Endodermal cell (in vitro differentiated cells): ENCODE measurements around the gene CD300LG. TPM values are rescaled to one million over a fixed set of nuclear protein-coding genes. Genes with fewer than 3 reads are reported as not detected.
"Not testable (repeated sequence)": the region's sequence is repeated elsewhere in the genome, so short reads cannot be mapped to it uniquely, and the experiment has no call there.

Source experiments
- DNase-seq: peaks from one replicate; pipeline ENCODE4 v3.0.0-alpha.2; 2017
- H3K27ac ChIP-seq: 2 replicates; pipeline ENCODE4 v1.5.1; 2013; ENCODE audit warnings: mild to moderate bottlenecking, low read depth, low read length, moderate library complexity
- H3K27me3 ChIP-seq: 2 replicates; pipeline ENCODE4 v1.6.1; 2013; ENCODE audit warnings: mild to moderate bottlenecking, low read length, moderate library complexity; ENCODE audit not compliant: insufficient read depth, control insufficient read depth, poor library complexity, severe bottlenecking
- H3K36me3 ChIP-seq: 2 replicates; pipeline ENCODE4 v1.7.0; 2013; ENCODE audit warnings: mild to moderate bottlenecking, low read length, moderate library complexity; ENCODE audit not compliant: control insufficient read depth, insufficient read depth
- H3K4me1 ChIP-seq: one replicate; pipeline ENCODE4 v1.7.0; 2013; ENCODE audit warnings: low read length; ENCODE audit not compliant: control insufficient read depth, insufficient read depth
- H3K4me3 ChIP-seq: 2 replicates; pipeline ENCODE4 v1.5.1; 2013; ENCODE audit warnings: mild to moderate bottlenecking, low read length, moderate library complexity
- H3K9ac ChIP-seq: 2 replicates; pipeline ENCODE4 v1.6.1; 2013; ENCODE audit warnings: mild to moderate bottlenecking, low read length, moderate library complexity; ENCODE audit not compliant: poor library complexity, severe bottlenecking; ENCODE audit errors: extremely low read depth
- H3K9me3 ChIP-seq: 2 replicates; pipeline ENCODE4 v1.6.1; 2013; ENCODE audit warnings: mild to moderate bottlenecking, low read length, moderate library complexity; ENCODE audit not compliant: control insufficient read depth
- H3K27ac Mint-ChIP-seq: 2 replicates; pipeline ENCODE4 v1.8.0; 2020; ENCODE audit warnings: mixed read lengths
- H3K27me3 Mint-ChIP-seq: 2 replicates; pipeline ENCODE4 v1.8.0; 2021; ENCODE audit warnings: mild to moderate bottlenecking, mixed read lengths; ENCODE audit not compliant: insufficient read depth
- H3K36me3 Mint-ChIP-seq: 2 replicates; pipeline ENCODE4 v1.8.0; 2020; ENCODE audit warnings: low read depth, mixed read lengths
- H3K4me1 Mint-ChIP-seq: 2 replicates; pipeline ENCODE4 v1.8.0; 2020; ENCODE audit warnings: mixed read lengths
- H3K4me3 Mint-ChIP-seq: 2 replicates; pipeline ENCODE4 v1.8.0; 2020; ENCODE audit warnings: mild to moderate bottlenecking, moderate library complexity, mixed read lengths
- H3K9me3 Mint-ChIP-seq: 2 replicates; pipeline ENCODE4 v1.8.0; 2020; ENCODE audit warnings: mild to moderate bottlenecking, mixed read lengths
- WGBS, 2 experiments: methylation state at CpG; one replicate each; pipeline versions ENCODE4 v1.1.5 to v1.1.7; 2013; ENCODE audit warnings: missing lambda C conversion rate in 2 of 2, mixed read lengths in 1 of 2; ENCODE audit not compliant: insufficient coverage in 1 of 2, insufficient read length in 1 of 2; 5-methylcytosine and 5-hydroxymethylcytosine counted together
- total RNA-seq, 2 donors: library from RNA; stranded (reverse); fragmentation: NEBNext Ultra II Directional in 1 of 2; extraction: Animal tissue kit (Norgen Biotek cat#: 25700) in 1 of 2; gene quantifications; 2 replicates in 1 of 2; 3 replicates in 1 of 2; pipeline ENCODE4 v1.2.1, GENCODE V29; 2021
- TF ChIP-seq, protein P1 (sequence below): fragments of 200-600 bp; sonication (generic); conservative IDR thresholded peaks from 2 replicates; pipeline ENCODE4 v1.5.0; 2021; ENCODE audit warnings: antibody characterized with exemption, mild to moderate bottlenecking

Gene CD300LG
- total RNA-seq, 2 donors from 2014 or later, result not detected

DNA sequence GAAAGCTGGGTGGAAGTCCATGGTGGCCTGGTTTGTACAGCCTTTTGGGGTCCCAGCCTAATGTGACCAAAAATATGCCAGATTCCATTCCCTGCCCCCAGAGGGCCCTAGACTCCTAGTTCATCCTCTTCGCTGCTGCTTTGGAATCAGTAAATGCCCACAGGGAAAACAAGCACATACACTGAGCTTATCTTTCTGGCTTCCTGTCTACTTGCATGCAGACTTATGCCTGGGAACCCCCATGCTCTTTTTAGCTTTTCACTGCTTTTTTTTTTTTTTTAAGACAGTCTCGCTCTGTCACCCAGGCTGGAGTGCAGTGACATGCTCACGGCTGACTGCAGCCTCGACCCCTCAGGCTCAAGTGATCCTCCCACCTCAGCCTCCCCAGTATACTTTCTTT is 6.2 kb upstream of the CD300LG start:
- DNase-seq, result no peak
- Mint-ChIP-seq H3K27me3 (peaks cover 11% of the 10 kb centered on the region), H3K36me3 (no peaks in the 10 kb centered on the region), H3K4me1 (no peaks in the 10 kb centered on the region), H3K9me3 (no peaks in the 10 kb centered on the region), H3K4me3 (no peak overlapping the region), H3K27ac (no peak overlapping the region)
- Histone ChIP-seq H3K27me3 (no peaks in the 10 kb centered on the region), H3K36me3 (no peaks in the 10 kb centered on the region), H3K4me3 (no peak overlapping the region), H3K9ac (no peak overlapping the region), H3K4me1 (no peaks in the 10 kb centered on the region), H3K27ac (no peak overlapping the region), H3K9me3 (no peaks in the 10 kb centered on the region)
- 68 to 89% methylated on average over 2 to 4 of the region's 4 CpGs for WGBS, 2 experiments
- TF ChIP-seq, protein P1, sequence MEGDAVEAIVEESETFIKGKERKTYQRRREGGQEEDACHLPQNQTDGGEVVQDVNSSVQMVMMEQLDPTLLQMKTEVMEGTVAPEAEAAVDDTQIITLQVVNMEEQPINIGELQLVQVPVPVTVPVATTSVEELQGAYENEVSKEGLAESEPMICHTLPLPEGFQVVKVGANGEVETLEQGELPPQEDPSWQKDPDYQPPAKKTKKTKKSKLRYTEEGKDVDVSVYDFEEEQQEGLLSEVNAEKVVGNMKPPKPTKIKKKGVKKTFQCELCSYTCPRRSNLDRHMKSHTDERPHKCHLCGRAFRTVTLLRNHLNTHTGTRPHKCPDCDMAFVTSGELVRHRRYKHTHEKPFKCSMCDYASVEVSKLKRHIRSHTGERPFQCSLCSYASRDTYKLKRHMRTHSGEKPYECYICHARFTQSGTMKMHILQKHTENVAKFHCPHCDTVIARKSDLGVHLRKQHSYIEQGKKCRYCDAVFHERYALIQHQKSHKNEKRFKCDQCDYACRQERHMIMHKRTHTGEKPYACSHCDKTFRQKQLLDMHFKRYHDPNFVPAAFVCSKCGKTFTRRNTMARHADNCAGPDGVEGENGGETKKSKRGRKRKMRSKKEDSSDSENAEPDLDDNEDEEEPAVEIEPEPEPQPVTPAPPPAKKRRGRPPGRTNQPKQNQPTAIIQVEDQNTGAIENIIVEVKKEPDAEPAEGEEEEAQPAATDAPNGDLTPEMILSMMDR, result peak; percentile 64

DNA sequence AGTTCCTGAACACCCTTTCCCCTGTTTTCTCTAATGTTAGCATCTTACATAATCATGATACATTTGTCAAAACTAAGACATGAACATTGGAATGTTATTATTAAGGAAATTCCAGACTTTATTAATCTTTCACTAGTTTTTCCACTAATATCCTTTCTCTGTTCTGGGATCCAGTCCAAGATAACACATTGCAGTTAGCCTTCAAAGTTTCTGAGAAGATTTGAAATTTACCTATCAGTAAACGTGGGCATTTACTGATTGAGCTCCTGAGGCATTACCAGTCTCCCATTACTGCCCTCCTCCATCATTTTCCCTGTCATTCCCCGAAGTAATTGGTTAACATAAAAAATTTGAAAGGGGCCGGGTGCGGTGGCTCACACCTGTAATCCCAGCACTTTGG is 5.7 kb upstream of the CD300LG start:
- H3K27me3 ChIP-seq, result no peaks in the 10 kb centered on the region
- WGBS, 2 experiments, result 83 to 88% methylated on average over 3 to 4 of the region's 4 CpGs
- Mint-ChIP-seq H3K27ac (no peak overlapping the region), H3K27me3 (peaks cover 7% of the 10 kb centered on the region), H3K4me1 (no peaks in the 10 kb centered on the region), H3K36me3 (no peaks in the 10 kb centered on the region), H3K4me3 (no peak overlapping the region), H3K9me3 (no peaks in the 10 kb centered on the region)
- no peaks in the 10 kb centered on the region for H3K36me3 ChIP-seq
- no peaks in the 10 kb centered on the region for H3K9me3 ChIP-seq
- no peak overlapping the region for H3K4me3 ChIP-seq
- TF ChIP-seq, protein P1, result no peak
- no peak overlapping the region for H3K27ac ChIP-seq
- no peak for DNase-seq
- H3K4me1 ChIP-seq, result no peaks in the 10 kb centered on the region
- H3K9ac ChIP-seq, result no peak overlapping the region

DNA sequence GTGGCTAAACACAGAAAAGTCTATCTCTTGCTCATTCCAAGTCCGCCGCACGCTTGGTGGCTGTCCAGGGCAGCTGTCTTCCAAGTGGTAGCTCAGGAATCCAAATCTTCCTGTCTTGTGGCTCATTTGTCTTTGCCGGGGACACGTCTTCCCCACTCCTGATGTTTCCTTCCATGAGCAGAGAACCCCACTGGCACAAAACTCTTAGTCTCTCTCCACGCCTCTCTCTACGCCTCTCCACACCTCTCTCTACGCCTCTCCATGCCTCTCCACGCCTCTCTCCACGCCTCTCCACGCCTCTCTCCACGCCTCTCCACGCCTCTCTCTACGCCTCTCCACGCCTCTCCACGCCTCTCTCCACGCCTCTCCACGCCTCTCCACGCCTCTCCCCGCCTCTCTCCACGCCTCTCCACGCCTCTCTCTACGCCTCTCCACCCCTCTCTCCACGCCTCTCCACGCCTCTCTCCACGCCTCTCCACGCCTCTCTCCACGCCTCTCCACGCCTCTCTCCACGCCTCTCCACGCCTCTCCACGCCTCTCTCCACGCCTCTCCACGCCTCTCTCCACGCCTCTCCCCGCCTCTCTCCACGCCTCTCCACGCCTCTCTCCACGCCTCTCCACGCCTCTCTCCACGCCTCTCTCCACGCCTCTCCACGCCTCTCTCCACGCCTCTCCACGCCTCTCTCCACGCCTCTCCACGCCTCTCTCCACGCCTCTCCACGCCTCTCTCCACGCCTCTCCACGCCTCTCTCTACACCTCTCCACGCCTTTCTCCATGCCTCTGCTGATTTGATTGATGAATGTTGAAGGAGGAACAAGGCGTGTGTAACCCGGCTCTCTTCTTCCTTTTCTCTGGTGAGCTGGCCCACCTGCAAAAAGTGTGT is 4.6 kb upstream of the CD300LG start:
- WGBS, 2 experiments, result 95 to 98% methylated on average over 13 to 14 of the region's 54 CpGs
- H3K27ac Mint-ChIP-seq, H3K27ac ChIP-seq, H3K4me1 ChIP-seq, DNase-seq, H3K4me3 Mint-ChIP-seq, H3K4me1 Mint-ChIP-seq, H3K9me3 ChIP-seq, H3K27me3 ChIP-seq, H3K36me3 ChIP-seq, H3K4me3 ChIP-seq, H3K9me3 Mint-ChIP-seq, H3K9ac ChIP-seq, H3K36me3 Mint-ChIP-seq, H3K27me3 Mint-ChIP-seq: not testable (repeated sequence)
